ENCODE results near the gene DYRK2. TPM values are rescaled to one million over a fixed set of nuclear protein-coding genes. Genes with fewer than 3 reads are reported as not detected.
A peak's percentile ranks its signal among the peaks of the same experiment; 100 is the strongest.

Gene DYRK2
- 53.7 to 54.6 TPM (median 53.7 TPM) in 3 replicates for total RNA-seq

DNA sequence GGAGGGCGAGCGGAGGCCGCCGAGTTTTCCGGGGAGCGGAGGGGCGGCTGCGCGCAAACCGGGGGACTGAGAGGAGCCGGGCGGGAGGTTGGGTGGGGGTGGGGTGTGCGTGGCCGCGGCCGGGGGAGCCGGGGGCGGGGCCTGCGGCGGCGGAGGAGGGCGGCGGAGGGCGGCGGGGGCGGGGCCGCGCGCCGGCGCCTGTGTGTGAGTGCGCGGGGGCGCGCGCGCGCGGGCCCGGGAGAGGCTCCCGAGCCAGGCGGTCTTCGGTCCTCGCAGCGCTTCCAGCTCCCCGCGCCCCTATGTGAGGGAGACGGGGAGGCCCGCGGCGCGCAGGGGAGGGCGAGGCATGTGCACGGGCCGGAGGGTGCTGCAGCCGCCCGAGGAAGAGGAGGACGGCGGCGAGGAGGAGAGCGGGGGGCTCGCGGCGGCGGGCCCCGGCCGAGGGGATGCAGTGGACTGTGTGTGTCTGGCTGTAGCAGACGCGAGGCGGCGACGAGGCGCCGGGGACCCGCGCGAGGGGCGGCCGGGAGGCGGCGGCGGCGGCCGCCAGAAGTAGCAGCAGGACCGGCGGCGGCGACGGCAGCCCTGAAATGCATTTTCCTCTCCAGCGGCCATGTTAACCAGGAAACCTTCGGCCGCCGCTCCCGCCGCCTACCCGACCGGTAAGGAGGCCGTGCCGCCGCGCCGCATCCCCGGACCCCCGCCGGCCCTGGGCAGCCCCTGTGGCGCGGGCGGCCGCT, at the start of gene DYRK2:
Gene DYRK2 (plus strand): TSS at position 225 of the 740 bp plus-strand sequence. CDS start 389 bp downstream, at position 614.
- Mint-ChIP-seq H3K27me3 (ENCODE audit: low read depth) (no peaks in the 10 kb centered on the region), H3K4me1 (peaks cover 31% of the 10 kb centered on the region), H3K27ac (peak within 1 kb of the TSS; percentile 98), H3K9me3 (no peaks in the 10 kb centered on the region), H3K36me3 (no peaks in the 10 kb centered on the region), H3K4me3 (peak within 1 kb of the TSS; percentile 97)
- TF ChIP-seq, protein P1, sequence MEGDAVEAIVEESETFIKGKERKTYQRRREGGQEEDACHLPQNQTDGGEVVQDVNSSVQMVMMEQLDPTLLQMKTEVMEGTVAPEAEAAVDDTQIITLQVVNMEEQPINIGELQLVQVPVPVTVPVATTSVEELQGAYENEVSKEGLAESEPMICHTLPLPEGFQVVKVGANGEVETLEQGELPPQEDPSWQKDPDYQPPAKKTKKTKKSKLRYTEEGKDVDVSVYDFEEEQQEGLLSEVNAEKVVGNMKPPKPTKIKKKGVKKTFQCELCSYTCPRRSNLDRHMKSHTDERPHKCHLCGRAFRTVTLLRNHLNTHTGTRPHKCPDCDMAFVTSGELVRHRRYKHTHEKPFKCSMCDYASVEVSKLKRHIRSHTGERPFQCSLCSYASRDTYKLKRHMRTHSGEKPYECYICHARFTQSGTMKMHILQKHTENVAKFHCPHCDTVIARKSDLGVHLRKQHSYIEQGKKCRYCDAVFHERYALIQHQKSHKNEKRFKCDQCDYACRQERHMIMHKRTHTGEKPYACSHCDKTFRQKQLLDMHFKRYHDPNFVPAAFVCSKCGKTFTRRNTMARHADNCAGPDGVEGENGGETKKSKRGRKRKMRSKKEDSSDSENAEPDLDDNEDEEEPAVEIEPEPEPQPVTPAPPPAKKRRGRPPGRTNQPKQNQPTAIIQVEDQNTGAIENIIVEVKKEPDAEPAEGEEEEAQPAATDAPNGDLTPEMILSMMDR (IDR thresholded peaks at IDR 0.05; ENCODE audit: unreplicated experiment) = no peak
- DNase-seq (ENCODE audit: low spot score in 2 of 2, unreplicated experiment in 2 of 2) = peak in 1 of 2 experiments; percentile 77

DNA sequence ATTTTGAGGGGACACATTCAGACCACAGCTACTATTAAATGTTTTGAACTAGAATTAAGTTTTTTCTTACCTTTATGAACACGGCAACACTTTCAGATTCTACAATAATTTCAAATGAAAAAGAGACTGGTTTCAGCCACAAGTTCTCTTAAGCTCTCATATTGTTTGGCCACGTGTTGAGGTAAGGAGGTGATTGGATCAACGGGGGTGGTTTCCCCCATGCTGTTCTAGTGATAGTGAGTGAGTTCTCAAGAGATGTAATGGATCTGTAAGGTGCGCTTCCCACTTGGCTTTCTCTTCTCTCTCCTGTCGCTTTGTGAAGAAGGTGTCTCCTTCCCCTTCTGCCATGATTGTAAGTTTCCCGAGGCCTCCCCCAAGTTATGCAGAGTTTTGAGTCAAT, 48.9 kb upstream of the DYRK2 start:
- Mint-ChIP-seq H3K9me3 (peaks cover 6% of the 10 kb centered on the region), H3K4me3 (no peak overlapping the region), H3K4me1 (peaks cover 15% of the 10 kb centered on the region), H3K27me3 (ENCODE audit: low read depth) (no peaks in the 10 kb centered on the region), H3K27ac (no peak overlapping the region), H3K36me3 (no peaks in the 10 kb centered on the region)
- TF ChIP-seq, protein P1 (IDR thresholded peaks at IDR 0.05; ENCODE audit: unreplicated experiment) = no peak
- DNase-seq (ENCODE audit: low spot score in 2 of 2, unreplicated experiment in 2 of 2) = no peak

DNA sequence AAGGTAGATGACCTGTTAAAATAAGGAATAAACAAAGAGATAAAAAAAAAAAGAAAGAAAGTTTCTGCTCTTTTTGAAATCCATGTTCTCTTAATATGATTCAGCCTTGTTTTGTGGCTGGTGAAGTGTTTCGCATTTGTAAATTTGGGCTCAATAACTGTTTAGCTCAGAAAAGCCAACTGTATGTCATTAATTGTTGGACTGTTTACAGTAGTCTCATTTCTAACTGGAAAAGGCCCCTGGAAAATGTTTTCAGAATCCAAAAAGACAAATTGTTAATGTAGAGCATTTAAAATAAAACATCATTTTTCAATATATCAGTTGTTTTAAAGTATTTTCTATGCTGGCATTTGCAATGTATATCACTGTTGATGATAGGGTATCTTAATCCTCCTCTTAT, 47.4 kb upstream of the DYRK2 start:
- H3K27me3 Mint-ChIP-seq (ENCODE audit: low read depth) = no peaks in the 10 kb centered on the region
- H3K9me3 Mint-ChIP-seq = peaks cover 6% of the 10 kb centered on the region
- no peak overlapping the region for H3K4me3 Mint-ChIP-seq
- H3K36me3 Mint-ChIP-seq = no peaks in the 10 kb centered on the region
- no peak for DNase-seq (ENCODE audit: low spot score in 2 of 2, unreplicated experiment in 2 of 2)
- H3K27ac Mint-ChIP-seq = no peak overlapping the region
- TF ChIP-seq, protein P1 (IDR thresholded peaks at IDR 0.05; ENCODE audit: unreplicated experiment) = no peak
- H3K4me1 Mint-ChIP-seq = peaks cover under 1% of the 10 kb centered on the region

DNA sequence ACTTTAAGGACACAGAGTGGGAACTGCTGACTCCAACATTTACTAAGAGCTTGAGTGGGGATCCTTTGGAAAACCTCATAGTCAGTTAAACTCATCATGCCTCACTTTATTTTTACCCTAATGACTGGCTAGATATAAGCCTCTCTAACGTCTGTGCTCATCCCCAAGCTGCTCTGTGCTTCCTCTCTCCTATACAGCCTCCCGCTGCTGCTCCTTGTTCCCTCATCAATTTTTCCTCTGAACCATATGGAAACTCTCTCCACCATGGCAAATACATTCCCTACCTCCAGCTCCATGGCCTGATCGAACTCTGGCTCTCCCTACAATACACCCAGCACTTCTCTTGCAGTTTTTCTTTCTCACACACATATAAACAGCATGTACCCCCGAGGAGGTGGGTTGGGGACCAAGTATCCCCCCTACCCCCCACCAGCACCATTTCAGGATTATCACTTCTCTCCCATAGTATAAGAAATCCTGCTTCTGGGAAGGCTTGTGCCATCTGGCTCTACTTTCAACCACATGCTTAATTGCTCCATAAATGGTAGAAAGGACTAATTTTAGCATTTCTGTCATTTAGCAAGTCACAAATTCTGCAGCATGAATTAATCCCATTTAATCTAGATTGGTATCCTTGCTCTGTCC, 39.2 kb upstream of the DYRK2 start:
- Mint-ChIP-seq H3K9me3 (peaks cover 4% of the 10 kb centered on the region), H3K27me3 (ENCODE audit: low read depth) (no peaks in the 10 kb centered on the region), H3K4me1 (no peaks in the 10 kb centered on the region), H3K4me3 (no peak overlapping the region), H3K36me3 (no peaks in the 10 kb centered on the region), H3K27ac (no peak overlapping the region)
- no peak for DNase-seq (ENCODE audit: low spot score in 2 of 2, unreplicated experiment in 2 of 2)
- TF ChIP-seq, protein P1 (IDR thresholded peaks at IDR 0.05; ENCODE audit: unreplicated experiment) = no peak

DNA sequence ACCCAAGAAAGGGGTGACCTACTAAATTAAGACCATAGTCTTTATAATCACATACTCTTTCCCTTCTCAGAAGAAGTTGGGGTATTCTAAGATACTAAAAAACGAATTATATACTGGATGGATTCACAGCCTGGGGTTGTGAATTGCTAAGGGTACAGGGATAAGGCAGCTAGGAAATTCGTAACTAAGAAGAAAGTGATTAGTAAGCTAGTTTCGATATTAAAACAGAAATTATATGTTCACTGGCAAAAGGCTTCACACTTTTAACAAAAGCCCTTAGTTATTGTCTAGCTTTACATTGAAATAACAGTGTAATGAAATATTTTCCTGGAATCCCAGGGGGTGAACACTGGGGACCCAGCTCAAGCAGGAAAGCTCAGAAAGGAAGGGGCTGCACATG, 35.5 kb upstream of the DYRK2 start:
- TF ChIP-seq, protein P1 (IDR thresholded peaks at IDR 0.05; ENCODE audit: unreplicated experiment) = no peak
- peaks cover 5% of the 10 kb centered on the region for H3K4me1 Mint-ChIP-seq

More for the DNA sequence above, 35.5 kb upstream of the DYRK2 start:
- Mint-ChIP-seq H3K27me3 (ENCODE audit: low read depth) (no peaks in the 10 kb centered on the region), H3K36me3 (no peaks in the 10 kb centered on the region), H3K9me3 (peaks cover 4% of the 10 kb centered on the region), H3K4me3 (no peak overlapping the region), H3K27ac (no peak overlapping the region)
- no peak for DNase-seq (ENCODE audit: low spot score in 2 of 2, unreplicated experiment in 2 of 2)
